ENCODE data around the gene SH3PXD2A. TPM values are rescaled to one million over a fixed set of nuclear protein-coding genes. Genes with fewer than 3 reads are reported as not detected.

SH3PXD2A gene
- total RNA-seq, 1 experiment from 2014 or later, result 0.07 TPM

- H3K27ac ChIP-seq (ENCODE audit: low read length), result no peak overlapping the region
- no peak for DNase-seq
Measured at GRCh38 chr10:103582331-103583123, 272.8 kb downstream of the SH3PXD2A start.

GRCh38 chr10:103581499-103581898 is 273.9 kb downstream of the SH3PXD2A start:
- Histone ChIP-seq H3K27me3 (ENCODE audit: low read length) (no peaks in the 10 kb centered on the region), H3K27ac (ENCODE audit: low read length) (no peak overlapping the region), H3K4me3 (ENCODE audit: low read length) (no peak overlapping the region)

More at GRCh38 chr10:103582331-103583123, 272.8 kb downstream of the SH3PXD2A start:
- Histone ChIP-seq H3K79me2 (ENCODE audit: low read length) (no peaks in the 10 kb centered on the region), H3K9me2 (replicated peaks; ENCODE audit: insufficient read depth, low read length) (no peaks in the 10 kb centered on the region), H3K4me1 (ENCODE audit: low read length) (no peaks in the 10 kb centered on the region), H4K20me1 (ENCODE audit: insufficient read depth, low read depth, low read length) (no peaks in the 10 kb centered on the region), H3K27me3 (ENCODE audit: low read length) (no peaks in the 10 kb centered on the region), H2AFZ (ENCODE audit: low read length) (no peak overlapping the region), H3K9me3 (ENCODE audit: low read length) (no peaks in the 10 kb centered on the region), H3K9ac (ENCODE audit: low read length) (no peak overlapping the region), H3K4me2 (ENCODE audit: low read depth, low read length, poor library complexity, severe bottlenecking) (no peak overlapping the region), H3K36me3 (ENCODE audit: insufficient read depth, low read length) (no peaks in the 10 kb centered on the region), H3K4me3 (ENCODE audit: low read length) (no peak overlapping the region)

GRCh38 chr10:103580430-103580829 is 274.9 kb downstream of the SH3PXD2A start:
- H3K27ac ChIP-seq (ENCODE audit: low read length), result no peak overlapping the region
- H3K27me3 ChIP-seq (ENCODE audit: low read length), result no peaks in the 10 kb centered on the region
- H3K9me2 ChIP-seq (replicated peaks; ENCODE audit: insufficient read depth, low read length), result no peaks in the 10 kb centered on the region
- no peaks in the 10 kb centered on the region for H3K4me1 ChIP-seq (ENCODE audit: low read length)
- H3K4me2 ChIP-seq (ENCODE audit: low read depth, low read length, poor library complexity, severe bottlenecking), result no peak overlapping the region
- H2AFZ ChIP-seq (ENCODE audit: low read length), result no peak overlapping the region
- H4K20me1 ChIP-seq (ENCODE audit: insufficient read depth, low read depth, low read length), result no peaks in the 10 kb centered on the region
- no peaks in the 10 kb centered on the region for H3K9me3 ChIP-seq (ENCODE audit: low read length)
- H3K79me2 ChIP-seq (ENCODE audit: low read length), result no peaks in the 10 kb centered on the region
- H3K9ac ChIP-seq (ENCODE audit: low read length), result no peak overlapping the region
- H3K36me3 ChIP-seq (ENCODE audit: insufficient read depth, low read length), result no peaks in the 10 kb centered on the region
- DNase-seq, result no peak
- no peak overlapping the region for H3K4me3 ChIP-seq (ENCODE audit: low read length)

More at GRCh38 chr10:103581499-103581898, 273.9 kb downstream of the SH3PXD2A start:
- no peak overlapping the region for H2AFZ ChIP-seq (ENCODE audit: low read length)
- H3K9me2 ChIP-seq (replicated peaks; ENCODE audit: insufficient read depth, low read length), result no peaks in the 10 kb centered on the region
- H3K36me3 ChIP-seq (ENCODE audit: insufficient read depth, low read length), result no peaks in the 10 kb centered on the region
- H3K4me2 ChIP-seq (ENCODE audit: low read depth, low read length, poor library complexity, severe bottlenecking), result no peak overlapping the region
- no peak for DNase-seq
- H3K9me3 ChIP-seq (ENCODE audit: low read length), result no peaks in the 10 kb centered on the region
- H4K20me1 ChIP-seq (ENCODE audit: insufficient read depth, low read depth, low read length), result no peaks in the 10 kb centered on the region
- no peaks in the 10 kb centered on the region for H3K79me2 ChIP-seq (ENCODE audit: low read length)
- no peak overlapping the region for H3K9ac ChIP-seq (ENCODE audit: low read length)
- no peaks in the 10 kb centered on the region for H3K4me1 ChIP-seq (ENCODE audit: low read length)

GRCh38 chr10:103580011-103580410 is 275.4 kb downstream of the SH3PXD2A start:
- no peak overlapping the region for H3K4me2 ChIP-seq (ENCODE audit: low read depth, low read length, poor library complexity, severe bottlenecking)
- H3K9me3 ChIP-seq (ENCODE audit: low read length), result no peaks in the 10 kb centered on the region
- H3K36me3 ChIP-seq (ENCODE audit: insufficient read depth, low read length), result no peaks in the 10 kb centered on the region
- no peak overlapping the region for H2AFZ ChIP-seq (ENCODE audit: low read length)
- no peak overlapping the region for H3K27ac ChIP-seq (ENCODE audit: low read length)
- H3K4me3 ChIP-seq (ENCODE audit: low read length), result no peak overlapping the region
- no peak for DNase-seq
- H3K27me3 ChIP-seq (ENCODE audit: low read length), result no peaks in the 10 kb centered on the region
- H3K4me1 ChIP-seq (ENCODE audit: low read length), result no peaks in the 10 kb centered on the region
- H3K9me2 ChIP-seq (replicated peaks; ENCODE audit: insufficient read depth, low read length), result no peaks in the 10 kb centered on the region
- no peak overlapping the region for H3K9ac ChIP-seq (ENCODE audit: low read length)
- no peaks in the 10 kb centered on the region for H3K79me2 ChIP-seq (ENCODE audit: low read length)
- H4K20me1 ChIP-seq (ENCODE audit: insufficient read depth, low read depth, low read length), result no peaks in the 10 kb centered on the region

- Histone ChIP-seq H3K27me3 (ENCODE audit: low read length) (no peaks in the 10 kb centered on the region), H3K36me3 (ENCODE audit: insufficient read depth, low read length) (no peaks in the 10 kb centered on the region), H3K9me3 (ENCODE audit: low read length) (no peaks in the 10 kb centered on the region), H3K9ac (ENCODE audit: low read length) (no peak overlapping the region), H2AFZ (ENCODE audit: low read length) (no peak overlapping the region), H3K4me3 (ENCODE audit: low read length) (no peak overlapping the region), H3K4me2 (ENCODE audit: low read depth, low read length, poor library complexity, severe bottlenecking) (no peak overlapping the region), H3K27ac (ENCODE audit: low read length) (no peak overlapping the region), H3K79me2 (ENCODE audit: low read length) (no peaks in the 10 kb centered on the region), H3K9me2 (replicated peaks; ENCODE audit: insufficient read depth, low read length) (no peaks in the 10 kb centered on the region), H3K4me1 (ENCODE audit: low read length) (no peaks in the 10 kb centered on the region), H4K20me1 (ENCODE audit: insufficient read depth, low read depth, low read length) (no peaks in the 10 kb centered on the region)
- DNase-seq, result no peak
Measured at GRCh38 chr10:103578782-103579382, 276.5 kb downstream of the SH3PXD2A start.

GRCh38 chr10:103576862-103577261 is 278.5 kb downstream of the SH3PXD2A start:
- Histone ChIP-seq H3K27ac (ENCODE audit: low read length) (no peak overlapping the region), H3K9ac (ENCODE audit: low read length) (no peak overlapping the region), H3K9me3 (ENCODE audit: low read length) (no peaks in the 10 kb centered on the region), H2AFZ (ENCODE audit: low read length) (no peak overlapping the region), H3K4me1 (ENCODE audit: low read length) (no peaks in the 10 kb centered on the region), H4K20me1 (ENCODE audit: insufficient read depth, low read depth, low read length) (no peaks in the 10 kb centered on the region), H3K79me2 (ENCODE audit: low read length) (no peaks in the 10 kb centered on the region), H3K9me2 (replicated peaks; ENCODE audit: insufficient read depth, low read length) (no peaks in the 10 kb centered on the region), H3K4me3 (ENCODE audit: low read length) (no peak overlapping the region), H3K4me2 (ENCODE audit: low read depth, low read length, poor library complexity, severe bottlenecking) (no peak overlapping the region), H3K27me3 (ENCODE audit: low read length) (no peaks in the 10 kb centered on the region), H3K36me3 (ENCODE audit: insufficient read depth, low read length) (no peaks in the 10 kb centered on the region)
- DNase-seq, result no peak

- H3K27ac ChIP-seq (ENCODE audit: low read length), result no peak overlapping the region
- no peaks in the 10 kb centered on the region for H3K79me2 ChIP-seq (ENCODE audit: low read length)
- H4K20me1 ChIP-seq (ENCODE audit: insufficient read depth, low read depth, low read length), result no peaks in the 10 kb centered on the region
- no peak overlapping the region for H3K9ac ChIP-seq (ENCODE audit: low read length)
- no peak for DNase-seq
- no peak overlapping the region for H2AFZ ChIP-seq (ENCODE audit: low read length)
- no peak overlapping the region for H3K4me2 ChIP-seq (ENCODE audit: low read depth, low read length, poor library complexity, severe bottlenecking)
- H3K4me3 ChIP-seq (ENCODE audit: low read length), result no peak overlapping the region
- no peaks in the 10 kb centered on the region for H3K27me3 ChIP-seq (ENCODE audit: low read length)
- H3K9me2 ChIP-seq (replicated peaks; ENCODE audit: insufficient read depth, low read length), result no peaks in the 10 kb centered on the region
- no peaks in the 10 kb centered on the region for H3K9me3 ChIP-seq (ENCODE audit: low read length)
- no peaks in the 10 kb centered on the region for H3K36me3 ChIP-seq (ENCODE audit: insufficient read depth, low read length)
- no peaks in the 10 kb centered on the region for H3K4me1 ChIP-seq (ENCODE audit: low read length)
Measured at GRCh38 chr10:103576076-103576471, 279.3 kb downstream of the SH3PXD2A start.

- Histone ChIP-seq H3K9ac (ENCODE audit: low read length) (no peak overlapping the region), H3K4me2 (ENCODE audit: low read depth, low read length, poor library complexity, severe bottlenecking) (no peak overlapping the region), H3K9me2 (replicated peaks; ENCODE audit: insufficient read depth, low read length) (no peaks in the 10 kb centered on the region), H4K20me1 (ENCODE audit: insufficient read depth, low read depth, low read length) (no peaks in the 10 kb centered on the region), H2AFZ (ENCODE audit: low read length) (no peak overlapping the region), H3K27me3 (ENCODE audit: low read length) (no peaks in the 10 kb centered on the region), H3K4me3 (ENCODE audit: low read length) (no peak overlapping the region), H3K27ac (ENCODE audit: low read length) (no peak overlapping the region), H3K9me3 (ENCODE audit: low read length) (no peaks in the 10 kb centered on the region), H3K79me2 (ENCODE audit: low read length) (no peaks in the 10 kb centered on the region), H3K36me3 (ENCODE audit: insufficient read depth, low read length) (no peaks in the 10 kb centered on the region), H3K4me1 (ENCODE audit: low read length) (no peaks in the 10 kb centered on the region)
- DNase-seq, result no peak
Measured at GRCh38 chr10:103575416-103576075, 279.8 kb downstream of the SH3PXD2A start.

Data from Karpas-422 (cell line).